Small intestine (tissue), 7 donors: Measurements from ENCODE around the gene ANKS3. TPM values are rescaled to one million over a fixed set of nuclear protein-coding genes. Genes with fewer than 3 reads are reported as not detected.
"Not testable (repeated sequence)": the region's sequence is repeated elsewhere in the genome, so short reads cannot be mapped to it uniquely, and the experiment has no call there.

ENCODE experiments used
- DNase-seq, 2 donors: peaks; one replicate each; pipeline versions ENCODE4 v3.0.0 to v3.0.0-alpha.2; 2013
- FAIRE-seq: peaks from 2 replicates; lab custom pipeline; 2012; peaks lifted over from hg19 to GRCh38; lab: Jason Lieb, UNC
- H3K27ac ChIP-seq, 3 donors: one replicate each; pipeline ENCODE4 v1.5.1; 2013; ENCODE audit warnings: low read length in 2 of 3, mild to moderate bottlenecking in 2 of 3, control low read depth in 1 of 3, inconsistent platforms in 1 of 3, low read depth in 1 of 3, moderate library complexity in 1 of 3
- H3K27me3 ChIP-seq, 3 donors: one replicate each; pipeline ENCODE4 v1.6.1; 2013; ENCODE audit warnings: low read length in 3 of 3, inconsistent platforms in 1 of 3; ENCODE audit not compliant: control insufficient read depth in 3 of 3, insufficient read depth in 3 of 3
- H3K36me3 ChIP-seq, 3 donors: one replicate each; pipeline ENCODE4 v1.6.1; 2013; ENCODE audit warnings: low read length in 3 of 3, inconsistent platforms in 1 of 3, low read depth in 1 of 3, mild to moderate bottlenecking in 1 of 3, moderate library complexity in 1 of 3; ENCODE audit not compliant: control insufficient read depth in 3 of 3, insufficient read depth in 2 of 3
- H3K4me1 ChIP-seq, 3 donors: one replicate each; pipeline ENCODE4 v1.6.1; 2013; ENCODE audit warnings: low read length in 2 of 3, inconsistent platforms in 1 of 3, low read depth in 1 of 3, mild to moderate bottlenecking in 1 of 3, moderate library complexity in 1 of 3; ENCODE audit not compliant: control insufficient read depth in 3 of 3, insufficient read depth in 2 of 3
- H3K4me3 ChIP-seq, 3 donors: one replicate each; pipeline ENCODE4 v1.5.1; 2013; ENCODE audit warnings: low read length in 3 of 3, control low read depth in 1 of 3, inconsistent platforms in 1 of 3, low read depth in 1 of 3, mild to moderate bottlenecking in 1 of 3, moderate library complexity in 1 of 3
- H3K9me3 ChIP-seq, 2 donors: one replicate each; pipeline ENCODE4 v1.6.1; 2013; ENCODE audit warnings: low read depth in 1 of 2, low read length in 1 of 2; ENCODE audit not compliant: control insufficient read depth in 2 of 2, insufficient read depth in 1 of 2
- WGBS, 3 donors: extraction: QIAGEN DNeasy Blood & Tissue Kit; methylation state at CpG; one replicate each; pipeline ENCODE4 v1.1.7; 2013; 5-methylcytosine and 5-hydroxymethylcytosine counted together
- polyA plus RNA-seq, 4 donors: library from polyadenylated mRNA; stranded (reverse) in 3 of 4; unstranded in 1 of 4; fragments of 200-250 nt in 3 of 4; fragments of 120-200 nt in 1 of 4; gene quantifications; one replicate each; pipeline versions ENCODE4 v1.2.1 to v1.2.3, GENCODE V29; 2013
- donor health status: healthy with polysubstance abuse.
- donor health status: control.
- donor health status: control.
- donor health status: Bipolar disorder and iron deficiency.
- donor health status: healthy.

Gene ANKS3
- polyA plus RNA-seq, 4 donors, result 11.6 to 16.9 (median 13.8) TPM

GRCh38 chr16:4654011-4654963 lies 79.8 kb downstream of the ANKS3 start:
- Histone ChIP-seq H3K9me3 (no peaks in the 10 kb centered on the region), H3K4me3 (no peak overlapping the region), H3K27ac (peak overlapping the region; percentile 84 to 92 (median 89)), H3K36me3 (peaks cover 5 to 92% (median 19%) of the 10 kb centered on the region in 3 donors), H3K4me1 (peaks cover 0 to 76% (median 5%) of the 10 kb centered on the region in 3 donors), H3K27me3 (no peaks in the 10 kb centered on the region)
- no peak for FAIRE-seq
- peak; percentile 94 to 99 for DNase-seq
- 18 to 64% (median 35%) methylated on average over 16 of the region's 16 CpGs for WGBS, 3 donors

- no peak for DNase-seq
- Histone ChIP-seq H3K27ac (peak overlapping the region; percentile 82 to 92 (median 89)), H3K36me3 (peaks cover 3 to 87% (median 19%) of the 10 kb centered on the region in 3 donors), H3K27me3 (no peaks in the 10 kb centered on the region), H3K4me3 (no peak overlapping the region), H3K9me3 (peaks cover 0 to 5% of the 10 kb centered on the region in 2 donors), H3K4me1 (peaks cover 0 to 66% (median 5%) of the 10 kb centered on the region in 3 donors)
- FAIRE-seq, result no peak
- WGBS, 3 donors, result 83 to 90% (median 88%) methylated on average over 21 to 25 of the region's 25 CpGs
These were observed 81.5 kb downstream of the ANKS3 start for GRCh38 chr16:4652561-4652960.

- H3K27me3 ChIP-seq, result no peaks in the 10 kb centered on the region
- peak overlapping the region in 2 of 3 donors; percentile 82 to 89 for H3K27ac ChIP-seq
These were observed 82.2 kb downstream of the ANKS3 start for GRCh38 chr16:4651827-4652226.

GRCh38 chr16:4650443-4651074 lies 83.5 kb downstream of the ANKS3 start:
- H3K9me3 ChIP-seq, H3K27me3 ChIP-seq, FAIRE-seq, H3K27ac ChIP-seq, H3K4me3 ChIP-seq: not testable (repeated sequence)
- Histone ChIP-seq H3K4me1 (peaks cover 0 to 46% (median 5%) of the 10 kb centered on the region in 3 donors), H3K36me3 (peaks cover 0 to 87% (median 15%) of the 10 kb centered on the region in 3 donors)
- peak; percentile 69 to 79 for DNase-seq
- 73 to 84% (median 76%) methylated on average over 15 of the region's 15 CpGs for WGBS, 3 donors

More at GRCh38 chr16:4651827-4652226, 82.2 kb downstream of the ANKS3 start:
- H3K36me3 ChIP-seq, result peaks cover under 1 to 87% (median 16%) of the 10 kb centered on the region in 3 donors
- H3K4me1 ChIP-seq, result peaks cover 0 to 58% (median 5%) of the 10 kb centered on the region in 3 donors
- FAIRE-seq (no peak), DNase-seq (no peak)
- H3K4me3 ChIP-seq, result no peak overlapping the region
- H3K9me3 ChIP-seq, result peaks cover 0 to 8% of the 10 kb centered on the region in 2 donors
- 88 to 91% (median 90%) methylated on average over 13 of the region's 13 CpGs for WGBS, 3 donors

GRCh38 chr16:4649744-4650442 lies 84.2 kb downstream of the ANKS3 start:
- no peaks in the 10 kb centered on the region for H3K27me3 ChIP-seq
- no peak overlapping the region for H3K4me3 ChIP-seq
- H3K27ac ChIP-seq, result no peak overlapping the region
- H3K9me3 ChIP-seq, result peaks cover 0 to 9% of the 10 kb centered on the region in 2 donors
- peaks cover 0 to 39% (median 5%) of the 10 kb centered on the region in 3 donors for H3K4me1 ChIP-seq
- FAIRE-seq, result no peak
- peak in 1 of 2 donors; percentile 29 for DNase-seq
- WGBS, 3 donors, result 88 to 91% (median 90%) methylated on average over 25 of the region's 25 CpGs
- H3K36me3 ChIP-seq, result peaks cover 0 to 87% (median 15%) of the 10 kb centered on the region in 3 donors

- Histone ChIP-seq H3K4me3 (no peak overlapping the region), H3K27me3 (no peaks in the 10 kb centered on the region), H3K4me1 (peaks cover 0 to 30% (median 2%) of the 10 kb centered on the region in 3 donors), H3K9me3 (peaks cover 0 to 9% of the 10 kb centered on the region in 2 donors), H3K27ac (no peak overlapping the region), H3K36me3 (peaks cover 0 to 85% (median 15%) of the 10 kb centered on the region in 3 donors)
- WGBS, 3 donors, result 89 to 94% (median 94%) methylated on average over 13 of the region's 13 CpGs
- DNase-seq (no peak), FAIRE-seq (no peak)
These were observed 85.2 kb downstream of the ANKS3 start for GRCh38 chr16:4648917-4649316.

GRCh38 chr16:4647644-4647980 lies 86.5 kb downstream of the ANKS3 start:
- peaks cover 0 to 9% of the 10 kb centered on the region in 2 donors for H3K9me3 ChIP-seq
- WGBS, 3 donors, result 93 to 97% (median 96%) methylated on average over 8 of the region's 8 CpGs
- no peak overlapping the region for H3K4me3 ChIP-seq
- no peak overlapping the region for H3K27ac ChIP-seq
- peaks cover 0 to 18% (median 2%) of the 10 kb centered on the region in 3 donors for H3K4me1 ChIP-seq
- DNase-seq, result no peak
- H3K36me3 ChIP-seq, result peaks cover 0 to 81% (median 13%) of the 10 kb centered on the region in 3 donors
- no peak for FAIRE-seq
- H3K27me3 ChIP-seq, result no peaks in the 10 kb centered on the region
